ENCODE results near the gene EZH1.

GRCh38 chr17:42675348-42675964, 69.4 kb downstream of the EZH1 start:
- TF ChIP-seq CTCF (IDR thresholded peaks at IDR 0.05 in 4 of 5, conservative IDR thresholded peaks at IDR 0.05 in 1 of 5) = no peak
- TF ChIP-seq POLR2A (IDR thresholded peaks at IDR 0.05) = peak in 1 of 2 donors; percentile 7
